GM21390 (cell line): Measurements from ENCODE around the gene PPFIA1.

Source experiments
- ATAC-seq: cut with Tn5 transposase; IDR thresholded peaks from one replicate; pipeline ENCODE4 v1.9.1; 2021; ENCODE audit not compliant: unreplicated experiment

PPFIA1 gene

DNA sequence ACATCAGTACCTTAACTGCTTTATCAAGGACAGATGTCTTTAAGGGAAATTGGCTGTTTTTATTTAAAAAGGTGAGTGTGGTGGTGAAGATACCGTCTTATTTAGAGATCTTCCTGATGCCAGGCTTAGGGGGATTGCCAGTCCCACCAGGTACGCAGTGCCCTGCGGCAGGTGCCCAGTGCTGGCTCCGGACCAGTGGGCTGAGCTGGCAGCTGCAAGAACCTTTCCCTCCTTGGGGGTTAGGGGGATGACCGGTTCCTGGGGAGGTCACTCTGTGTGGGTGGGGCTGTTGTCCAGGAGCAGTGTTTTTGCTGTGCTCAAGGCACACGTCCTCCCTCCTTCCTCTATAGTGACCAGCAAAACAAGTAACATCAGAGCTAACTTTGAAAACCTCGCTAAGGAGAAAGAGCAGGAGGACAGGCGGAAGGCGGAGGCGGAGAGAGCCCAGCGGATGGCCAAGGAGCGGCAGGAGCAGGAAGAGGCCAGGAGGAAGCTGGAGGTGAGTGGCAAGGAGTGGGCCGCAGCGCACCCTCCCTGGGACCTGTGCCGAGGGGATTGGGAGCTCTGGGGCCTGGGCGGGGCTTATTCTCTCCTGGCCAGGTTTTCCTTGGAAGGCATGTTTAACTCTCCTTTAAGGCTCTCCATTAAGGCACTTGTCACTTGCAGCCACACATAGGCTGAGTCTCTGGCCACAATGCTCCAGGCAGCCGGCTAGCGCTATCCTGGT is 158.4 kb downstream of the PPFIA1 start:
- no peak for ATAC-seq

DNA sequence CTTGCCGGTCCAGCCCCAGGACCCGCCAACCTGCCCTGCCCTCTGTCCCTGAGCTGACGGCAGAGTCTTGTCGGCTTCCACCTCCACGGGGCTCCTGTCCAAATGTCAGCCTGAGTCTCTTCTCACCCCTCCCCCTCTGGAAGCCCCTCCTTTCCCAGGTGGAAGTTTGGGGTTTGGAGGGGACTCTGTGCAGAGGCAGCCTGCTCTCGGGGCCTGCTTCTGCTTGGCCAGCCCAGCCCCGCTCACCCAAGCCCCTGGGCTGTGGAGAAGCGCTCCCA is 158.9 kb downstream of the PPFIA1 start:
- no peak for ATAC-seq

DNA sequence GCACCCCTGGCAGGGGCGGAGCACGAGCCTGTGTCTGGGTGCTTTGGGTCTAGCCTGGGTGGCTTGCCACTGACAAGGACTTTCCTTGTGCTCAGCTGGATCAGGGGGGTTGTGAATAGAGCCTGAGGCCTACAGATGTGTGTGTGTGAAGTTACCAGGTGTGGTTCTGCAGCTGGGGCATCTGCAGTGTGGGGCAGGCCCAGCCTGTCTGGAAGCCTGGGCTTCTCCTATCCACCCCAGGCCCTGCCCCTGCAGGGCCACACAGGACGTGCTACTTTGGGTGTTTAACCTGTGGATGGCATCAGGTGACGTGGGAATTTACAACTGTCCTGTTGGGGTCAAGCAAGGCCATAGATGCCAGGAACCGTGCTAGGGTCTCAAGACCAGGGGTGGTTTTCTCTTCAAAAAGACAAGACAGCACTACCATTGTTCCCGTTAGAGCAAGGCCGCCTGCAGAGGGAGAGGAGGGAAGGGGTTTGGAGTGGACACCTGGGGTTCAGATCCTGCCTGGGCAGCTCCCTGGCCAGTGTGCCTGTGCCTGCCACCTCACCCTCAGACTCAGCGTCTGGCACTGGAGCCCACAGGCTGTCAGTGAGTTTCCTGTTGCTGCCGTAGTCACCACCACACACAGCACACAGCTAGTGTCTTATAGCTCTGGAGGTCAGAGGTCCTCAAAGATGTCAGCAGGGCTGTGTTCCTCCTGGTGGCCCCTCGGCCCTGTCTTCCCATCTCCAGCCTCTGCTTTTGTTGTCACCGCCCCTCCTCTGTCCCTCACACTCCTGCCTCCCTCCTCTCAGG is 159.4 kb downstream of the PPFIA1 start:
- no peak for ATAC-seq

DNA sequence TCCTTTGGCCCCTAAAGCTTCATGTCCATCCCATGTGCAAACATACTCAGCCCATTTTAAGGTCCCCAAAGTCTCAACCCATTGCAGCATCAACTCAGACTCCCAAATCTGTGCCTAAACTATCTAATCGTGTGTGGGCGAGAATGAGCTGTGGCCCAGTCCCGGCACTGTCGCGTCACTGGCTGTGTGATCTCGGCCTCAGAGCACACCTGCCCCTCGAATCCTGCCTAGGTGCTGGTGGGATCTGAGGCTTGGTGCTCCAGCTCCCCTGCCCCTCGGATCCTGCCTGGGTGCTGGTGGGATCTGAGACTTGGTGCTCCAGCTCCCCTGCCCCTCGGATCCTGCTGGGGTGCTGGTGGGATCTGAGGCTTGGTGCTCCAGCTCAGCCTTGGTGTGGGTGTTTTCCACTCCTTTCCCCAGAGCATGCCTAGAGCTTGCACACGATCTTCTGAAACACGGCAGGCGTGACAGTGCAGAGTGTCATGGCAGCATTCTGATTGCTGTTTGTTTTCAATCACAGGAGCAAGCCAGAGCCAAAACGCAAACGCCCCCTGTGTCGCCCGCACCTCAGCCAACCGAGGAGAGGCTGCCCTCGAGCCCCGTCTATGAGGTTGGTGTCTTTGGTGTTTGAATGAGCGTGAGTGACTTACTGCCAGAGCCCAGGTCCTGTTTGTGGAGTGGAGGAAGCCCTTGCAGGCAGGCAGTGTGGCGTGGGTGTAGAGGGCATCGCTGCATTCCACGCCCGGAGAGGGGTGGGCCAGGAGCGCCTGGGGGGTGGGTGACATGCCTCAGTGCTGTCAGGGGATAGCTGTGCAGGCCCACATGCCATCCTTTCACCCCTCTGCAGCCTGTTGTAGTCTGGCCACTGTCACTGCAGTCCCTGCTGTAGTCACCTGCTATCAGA is 160.4 kb downstream of the PPFIA1 start:
- no peak for ATAC-seq

DNA sequence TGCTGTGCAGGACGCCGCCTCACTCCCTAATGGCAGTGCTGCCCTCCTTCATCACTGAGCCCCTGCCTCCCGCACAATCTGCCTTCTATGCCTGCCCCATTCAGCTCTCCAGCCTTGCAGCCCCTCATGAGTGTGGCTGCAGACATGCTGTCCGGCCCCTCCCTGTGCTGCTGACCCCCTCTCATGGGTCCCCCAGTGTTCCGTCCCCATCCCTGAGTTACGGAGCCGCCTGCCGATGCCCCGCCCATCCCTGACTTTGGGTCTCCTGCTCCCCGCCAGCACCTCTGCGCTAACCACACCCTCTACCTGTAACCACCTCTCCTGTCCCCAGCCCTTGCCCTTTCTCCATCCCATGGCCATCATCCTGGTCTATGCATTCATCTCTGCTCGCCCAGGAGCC is 161.1 kb downstream of the PPFIA1 start:
- ATAC-seq, result no peak

DNA sequence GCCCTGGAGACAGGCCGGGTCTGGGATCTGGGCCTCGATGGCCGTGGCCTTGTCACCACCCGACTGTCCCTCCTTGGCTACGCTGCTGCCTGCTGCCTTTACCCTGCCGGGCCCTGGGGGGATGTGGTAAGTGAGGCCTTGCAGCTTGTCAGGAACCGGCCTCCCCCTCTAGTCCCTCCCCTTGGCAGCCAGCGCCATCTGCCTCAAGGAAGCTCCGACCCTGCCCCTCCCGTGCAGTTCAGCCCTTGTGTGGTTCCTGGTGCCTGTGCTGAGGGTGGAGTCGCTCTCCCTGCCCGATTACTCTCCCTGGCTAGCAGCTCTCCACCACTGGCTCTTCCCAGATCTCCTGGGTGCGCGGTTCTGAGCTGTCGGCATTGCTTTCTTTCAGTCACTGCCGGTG is 161.6 kb downstream of the PPFIA1 start:
- no peak for ATAC-seq

DNA sequence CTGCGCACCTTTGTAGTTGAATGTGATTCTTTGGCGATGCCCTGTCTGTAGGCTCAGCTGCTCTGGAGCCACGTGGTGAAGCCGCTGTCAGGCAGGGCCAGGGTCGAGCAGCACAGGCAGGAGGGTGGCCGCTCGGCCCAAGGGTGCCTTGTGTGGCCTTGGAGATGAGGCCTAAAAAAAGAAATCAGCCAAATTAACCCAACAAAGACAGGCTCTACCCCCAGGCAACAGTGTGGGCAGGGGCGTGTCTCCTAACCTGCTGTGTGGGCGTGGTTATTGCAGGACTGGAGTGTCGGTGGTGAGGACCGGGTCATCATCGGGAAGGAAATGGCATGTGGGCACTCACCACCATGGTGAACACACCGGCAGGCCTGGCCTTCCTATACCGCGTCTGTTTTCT is 162.1 kb downstream of the PPFIA1 start:
- ATAC-seq, result no peak

DNA sequence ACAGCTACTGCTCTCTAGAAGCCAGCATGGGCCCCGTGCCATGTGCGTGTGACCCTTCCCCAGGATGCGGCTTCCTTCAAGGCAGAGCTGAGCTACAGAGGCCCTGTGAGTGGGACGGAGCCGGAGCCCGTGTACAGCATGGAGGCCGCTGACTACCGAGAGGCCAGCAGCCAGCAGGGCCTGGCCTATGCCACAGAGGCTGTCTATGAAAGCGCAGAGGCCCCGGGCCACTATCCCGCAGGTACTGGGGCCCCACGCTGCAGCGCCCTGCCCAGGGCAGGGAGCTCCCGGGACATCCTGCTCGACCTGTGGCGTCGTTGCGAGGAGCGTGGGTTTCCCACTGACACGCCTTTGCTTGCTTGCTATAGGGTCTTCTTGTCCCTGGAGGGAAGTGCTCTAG is 162.5 kb downstream of the PPFIA1 start:
- no peak for ATAC-seq

DNA sequence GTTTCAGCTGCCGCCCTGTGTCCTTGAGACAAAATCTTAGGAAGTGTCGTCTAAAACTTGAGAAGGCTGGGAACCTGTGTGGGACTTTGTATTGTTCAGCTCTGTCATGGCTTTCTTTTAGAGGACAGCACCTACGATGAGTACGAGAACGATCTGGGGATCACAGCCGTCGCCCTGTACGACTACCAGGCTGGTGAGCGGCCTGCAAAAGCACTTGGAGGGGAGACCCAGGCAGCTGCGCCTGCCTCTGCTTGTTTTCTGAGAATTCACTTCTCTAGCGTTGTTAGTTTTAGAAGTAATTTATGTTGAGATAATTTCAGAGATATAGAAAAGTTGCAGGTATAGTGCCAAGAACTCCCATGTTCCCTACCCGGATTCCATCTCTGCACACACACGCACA is 163.0 kb downstream of the PPFIA1 start:
- ATAC-seq, result no peak
